Measurements from ENCODE around the gene TES. TPM values are rescaled to one million over a fixed set of nuclear protein-coding genes. Genes with fewer than 3 reads are reported as not detected.

TES gene
- total and polyA plus RNA-seq, 2 of the 8 experiments (the other 6 are each of a cell fraction or from before 2014, with no cell fraction given) = 18.2 to 36.3 TPM

DNA sequence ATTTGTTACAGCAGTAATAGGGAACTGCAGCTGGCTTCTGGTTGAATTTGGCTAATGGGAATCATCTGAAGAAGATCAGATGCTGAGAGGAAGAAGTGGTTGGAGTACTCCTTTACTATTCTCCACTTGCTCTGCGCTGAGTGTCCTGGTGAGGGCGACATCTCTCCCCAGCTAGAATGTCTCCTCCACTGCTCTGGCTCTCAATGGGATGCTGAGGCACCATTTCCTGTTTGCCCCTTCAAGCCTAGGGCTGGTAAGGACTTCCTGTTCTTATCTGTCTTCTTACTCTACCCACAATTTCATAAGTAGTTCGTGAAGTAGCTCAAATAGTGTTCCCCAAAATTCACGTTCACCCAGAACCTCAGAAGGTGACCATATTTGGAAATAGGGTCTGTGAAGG is 43.2 kb upstream of the TES start:
- 85% methylated on average over 4 of the region's 4 CpGs; no CpG with 5 or more reads in 1 of the 2 experiments for WGBS, 2 experiments (ENCODE audit: extremely low coverage in 1 of 2, insufficient coverage in 1 of 2, insufficient read length in 1 of 2, insufficient replicate concordance in 2 of 2, low coverage in 1 of 2, low lambda C conversion rate in 2 of 2, missing lambda C conversion rate in 1 of 2)
- Histone ChIP-seq H3K79me2 (ENCODE audit: control insufficient read depth in 1 of 2, insufficient read depth in 2 of 2, low read length in 2 of 2) (no peaks in the 10 kb centered on the region), H3K79me1 (ENCODE audit: low read depth, low read length) (no peaks in the 10 kb centered on the region), H3K9me3 (ENCODE audit: insufficient read depth in 2 of 2, low read depth in 1 of 2, low read length in 1 of 2) (no peaks in the 10 kb centered on the region), H3K36me3 (ENCODE audit: control insufficient read depth in 2 of 4, insufficient read depth in 4 of 4, low read length in 3 of 4) (no peaks in the 10 kb centered on the region), H3K14ac (ENCODE audit: insufficient read length) (no peak overlapping the region), H2BK20ac (ENCODE audit: low read length) (no peak overlapping the region), H3K27ac (ENCODE audit: low read depth, low read length) (no peak overlapping the region), H2AFZ (ENCODE audit: low read length) (0 out of 2 replicates have a peak overlapping the region, but pooled peaks have one; percentile 48), H2BK12ac (ENCODE audit: low read depth, low read length) (no peak overlapping the region), H2BK5ac (ENCODE audit: low read depth, low read length) (no peak overlapping the region), H2BK120ac (replicated peaks; ENCODE audit: low read depth, low read length) (no peak overlapping the region), H4K91ac (replicated peaks; ENCODE audit: insufficient read length, low read length) (no peak overlapping the region), H3K4me2 (ENCODE audit: insufficient read depth in 1 of 2, low read depth in 2 of 2, low read length in 2 of 2) (no peak overlapping the region), H3K27me3 (replicated peaks in 1 of 4; ENCODE audit: control insufficient read depth in 3 of 4, extremely low read depth in 1 of 4, insufficient read depth in 3 of 4, low read length in 3 of 4) (no peaks in the 10 kb centered on the region), H3K18ac (ENCODE audit: extremely low read depth, low read length) (no peak overlapping the region), H3K9ac (replicated peaks in 1 of 4; ENCODE audit: extremely low read depth in 1 of 4, low read depth in 3 of 4, low read length in 3 of 4) (no peak overlapping the region), H2BK15ac (ENCODE audit: low read length) (no peak overlapping the region), H3K4me3 (ENCODE audit: extremely low read depth in 1 of 4, insufficient read depth in 2 of 4, low read depth in 3 of 4, low read length in 4 of 4) (no peak overlapping the region), H4K5ac (ENCODE audit: insufficient read length, low read depth, low read length) (no peak overlapping the region), H3K4ac (replicated peaks; ENCODE audit: insufficient read length, low read depth, low read length) (no peak overlapping the region), H3K56ac (replicated peaks; ENCODE audit: insufficient read length, low read depth, low read length) (no peak overlapping the region), H4K8ac (ENCODE audit: extremely low read depth, insufficient read depth, low read length) (no peak overlapping the region), H4K20me1 (replicated peaks in 1 of 2; ENCODE audit: control insufficient read depth in 1 of 2, insufficient read depth in 2 of 2, low read length in 2 of 2) (no peaks in the 10 kb centered on the region), H3K4me1 (replicated peaks in 1 of 4; ENCODE audit: control insufficient read depth in 3 of 4, insufficient read depth in 4 of 4, low read length in 3 of 4) (no peaks in the 10 kb centered on the region), H3K23me2 (ENCODE audit: low read depth, low read length) (no peaks in the 10 kb centered on the region), H2AK5ac (ENCODE audit: low read depth, low read length) (no peak overlapping the region), H3K23ac (ENCODE audit: insufficient read length) (no peak overlapping the region)
- POLR2A ChIA-PET (ENCODE audit: partially characterized antibody) = no interaction called here
- CTCF ChIA-PET (ENCODE audit: partially characterized antibody) = interaction anchor here (0.8 to 2.9 kb wide), 15 partner anchors 10 to 643 kb away, joined by 3 to 14 read pairs (median 5); no protein-coding TSS in a partner anchor
- DNase-seq (ENCODE audit: low read depth in 1 of 2, low spot score in 2 of 2) = no peak
- no peak for FAIRE-seq
- TF ChIP-seq JUN (IDR thresholded peaks at IDR 0.05; ENCODE audit: low read depth, low read length) = no peak
- TF ChIP-seq, protein P1, sequence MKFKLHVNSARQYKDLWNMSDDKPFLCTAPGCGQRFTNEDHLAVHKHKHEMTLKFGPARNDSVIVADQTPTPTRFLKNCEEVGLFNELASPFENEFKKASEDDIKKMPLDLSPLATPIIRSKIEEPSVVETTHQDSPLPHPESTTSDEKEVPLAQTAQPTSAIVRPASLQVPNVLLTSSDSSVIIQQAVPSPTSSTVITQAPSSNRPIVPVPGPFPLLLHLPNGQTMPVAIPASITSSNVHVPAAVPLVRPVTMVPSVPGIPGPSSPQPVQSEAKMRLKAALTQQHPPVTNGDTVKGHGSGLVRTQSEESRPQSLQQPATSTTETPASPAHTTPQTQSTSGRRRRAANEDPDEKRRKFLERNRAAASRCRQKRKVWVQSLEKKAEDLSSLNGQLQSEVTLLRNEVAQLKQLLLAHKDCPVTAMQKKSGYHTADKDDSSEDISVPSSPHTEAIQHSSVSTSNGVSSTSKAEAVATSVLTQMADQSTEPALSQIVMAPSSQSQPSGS (IDR thresholded peaks at IDR 0.05; ENCODE audit: low read length) = no peak
- peak; percentile 6 to 22; a peak in 2 of 4 replicates for TF ChIP-seq RAD21 (IDR thresholded peaks at IDR 0.05 in 1 of 2, conservative IDR thresholded peaks at IDR 0.05 in 1 of 2; ENCODE audit: low read depth in 2 of 2, low read length in 2 of 2)
- TF ChIP-seq KDM4A (IDR thresholded peaks at IDR 0.05; ENCODE audit: low read depth, low read length, severe bottlenecking) = no peak
